ENCODE results near the gene BACH2.

BACH2 gene

GRCh38 chr6:89930789-89931188, 365.9 kb downstream of the BACH2 start:
- Histone ChIP-seq H3K9me2 (replicated peaks; ENCODE audit: control insufficient read depth, low read length) (no peaks in the 10 kb centered on the region), H3K79me2 (ENCODE audit: control insufficient read depth, low read length) (peaks cover 8% of the 10 kb centered on the region; the same call in 1 of the 2 replicates), H3K36me3 (ENCODE audit: control insufficient read depth, low read length) (peaks cover 85% of the 10 kb centered on the region), H3K4me2 (ENCODE audit: low read length) (no peak overlapping the region), H3F3A (ENCODE audit: control insufficient read depth, insufficient read depth) (peaks cover 73% of the 10 kb centered on the region), H3K27ac (ENCODE audit: low read depth, low read length) (no peak overlapping the region), H3K27me3 (ENCODE audit: control insufficient read depth, low read length) (no peaks in the 10 kb centered on the region), H3K4me1 (ENCODE audit: control insufficient read depth, low read length) (no peaks in the 10 kb centered on the region), H3K4me3 (ENCODE audit: low read length) (no peak overlapping the region), H4K20me1 (ENCODE audit: control insufficient read depth, insufficient read depth, low read depth, low read length) (peaks cover 30% of the 10 kb centered on the region), H3K9me3 (ENCODE audit: control insufficient read depth, insufficient read depth, low read length) (no peaks in the 10 kb centered on the region)
- TF ChIP-seq EZH2phosphoT487 (IDR thresholded peaks at IDR 0.05; ENCODE audit: borderline replicate concordance, low read length) (no peak), CTCF (IDR thresholded peaks at IDR 0.05; ENCODE audit: low read depth, low read length, poor library complexity, severe bottlenecking) (no peak)

GRCh38 chr6:89928604-89929003, 368.0 kb downstream of the BACH2 start:
- Histone ChIP-seq H4K20me1 (ENCODE audit: control insufficient read depth, insufficient read depth, low read depth, low read length) (peaks cover 25% of the 10 kb centered on the region), H3K4me3 (ENCODE audit: low read length) (no peak overlapping the region), H3K9me3 (ENCODE audit: control insufficient read depth, insufficient read depth, low read length) (no peaks in the 10 kb centered on the region), H3K27me3 (ENCODE audit: control insufficient read depth, low read length) (no peaks in the 10 kb centered on the region), H3K9me2 (replicated peaks; ENCODE audit: control insufficient read depth, low read length) (no peaks in the 10 kb centered on the region), H3K4me2 (ENCODE audit: low read length) (no peak overlapping the region), H3F3A (ENCODE audit: control insufficient read depth, insufficient read depth) (peaks cover 83% of the 10 kb centered on the region), H3K79me2 (ENCODE audit: control insufficient read depth, low read length) (peaks cover 8% of the 10 kb centered on the region; the same call in 1 of the 2 replicates), H3K4me1 (ENCODE audit: control insufficient read depth, low read length) (no peaks in the 10 kb centered on the region), H3K36me3 (ENCODE audit: control insufficient read depth, low read length) (peaks cover 64% of the 10 kb centered on the region), H3K27ac (ENCODE audit: low read depth, low read length) (no peak overlapping the region)
- TF ChIP-seq EZH2phosphoT487 (IDR thresholded peaks at IDR 0.05; ENCODE audit: borderline replicate concordance, low read length): no peak
- no peak for TF ChIP-seq CTCF (IDR thresholded peaks at IDR 0.05; ENCODE audit: low read depth, low read length, poor library complexity, severe bottlenecking)

DNA sequence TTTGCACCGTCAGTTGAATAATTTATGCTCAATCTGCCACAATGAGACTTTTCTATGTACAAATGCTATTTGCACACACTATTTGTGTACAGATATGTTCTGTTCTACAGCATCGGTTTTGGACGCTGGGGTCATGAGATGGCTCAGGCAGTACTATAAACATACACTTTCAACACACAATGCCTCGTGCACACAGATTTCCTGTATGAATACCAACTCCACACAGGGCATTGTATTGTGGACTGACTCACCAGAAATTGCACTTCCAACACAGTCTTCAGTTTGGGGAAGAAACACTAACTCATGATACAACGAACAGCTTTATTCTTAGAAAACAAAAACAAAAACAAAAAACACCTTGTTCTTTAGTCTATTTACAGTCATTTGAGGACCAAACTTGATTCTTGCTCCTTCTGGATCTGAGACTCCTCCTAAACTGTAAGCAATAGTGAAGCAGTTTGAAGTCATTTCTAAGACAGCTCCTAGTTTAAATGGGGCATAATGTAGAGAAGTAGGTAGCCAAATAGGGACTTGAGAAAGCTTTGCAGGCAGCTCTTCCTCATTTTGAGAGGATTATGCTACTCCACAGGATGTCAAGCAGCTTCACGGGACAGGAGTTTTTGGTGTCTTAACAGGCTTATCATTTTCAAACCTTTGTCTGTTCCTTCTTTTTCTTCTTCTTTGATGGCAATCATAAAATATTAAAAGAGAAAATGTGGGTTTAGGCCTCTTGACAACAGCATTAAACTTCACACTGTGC, 368.7 kb downstream of the BACH2 start:
- Histone ChIP-seq H4K20me1 (ENCODE audit: control insufficient read depth, insufficient read depth, low read depth, low read length) (peaks cover 25% of the 10 kb centered on the region), H3K4me1 (ENCODE audit: control insufficient read depth, low read length) (no peaks in the 10 kb centered on the region), H3K9me3 (ENCODE audit: control insufficient read depth, insufficient read depth, low read length) (no peaks in the 10 kb centered on the region), H3K36me3 (ENCODE audit: control insufficient read depth, low read length) (peaks cover 57% of the 10 kb centered on the region), H3K79me2 (ENCODE audit: control insufficient read depth, low read length) (peaks cover 4% of the 10 kb centered on the region; the same call in 1 of the 2 replicates), H3K4me3 (ENCODE audit: low read length) (no peak overlapping the region), H3K27me3 (ENCODE audit: control insufficient read depth, low read length) (no peaks in the 10 kb centered on the region), H3K4me2 (ENCODE audit: low read length) (no peak overlapping the region), H3K9me2 (replicated peaks; ENCODE audit: control insufficient read depth, low read length) (no peaks in the 10 kb centered on the region), H3K27ac (ENCODE audit: low read depth, low read length) (no peak overlapping the region), H3F3A (ENCODE audit: control insufficient read depth, insufficient read depth) (peaks cover 86% of the 10 kb centered on the region)
- TF ChIP-seq CTCF (IDR thresholded peaks at IDR 0.05; ENCODE audit: low read depth, low read length, poor library complexity, severe bottlenecking): no peak
- TF ChIP-seq EZH2phosphoT487 (IDR thresholded peaks at IDR 0.05; ENCODE audit: borderline replicate concordance, low read length): no peak
